GM23338 (cell line): ENCODE results near the gene MATK. TPM values are rescaled to one million over a fixed set of nuclear protein-coding genes. Genes with fewer than 3 reads are reported as not detected.

Source experiments
- ATAC-seq: fragments of 200-7000 bp; cut with Tn5 transposase; 3 replicates; pipeline ENCODE4 v1.9.1; 2020
- DNase-seq: peaks from one replicate; pipeline ENCODE4 v3.0.0-alpha.2; 2015; ENCODE audit warnings: low spot score
- H2AFZ ChIP-seq: fragments of 200-600 bp; sonication (generic); 2 replicates; pipeline ENCODE4 v1.8.0; 2016; ENCODE audit warnings: antibody characterized with exemption, mild to moderate bottlenecking, moderate library complexity
- H3F3A ChIP-seq: fragments of 200-600 bp; sonication (generic); replicated peaks from 2 replicates; pipeline ENCODE4 v1.8.0; 2017; ENCODE audit warnings: antibody characterized with exemption, mixed run types, low read depth
- H3K27ac ChIP-seq: fragments of 200-600 bp; sonication (generic); 2 replicates; pipeline ENCODE4 v1.6.1; 2016; ENCODE audit warnings: low read depth
- H3K27me3 ChIP-seq: fragments of 200-600 bp; sonication (generic); 2 replicates; pipeline ENCODE4 v1.8.0; 2016; ENCODE audit warnings: mild to moderate bottlenecking, mixed run types, moderate library complexity; ENCODE audit not compliant: insufficient read depth
- H3K36me3 ChIP-seq: fragments of 200-600 bp; sonication (generic); 2 replicates; pipeline ENCODE4 v1.8.0; 2016; ENCODE audit warnings: mild to moderate bottlenecking; ENCODE audit not compliant: insufficient read depth
- H3K4me1 ChIP-seq: fragments of 200-600 bp; sonication (generic); 2 replicates; pipeline ENCODE4 v1.8.0; 2016; ENCODE audit warnings: mild to moderate bottlenecking, moderate library complexity; ENCODE audit not compliant: insufficient read depth
- H3K4me2 ChIP-seq: fragments of 200-600 bp; sonication (generic); 2 replicates; pipeline ENCODE4 v1.7.1; 2017; ENCODE audit warnings: mixed run types
- H3K4me3 ChIP-seq: fragments of 200-600 bp; sonication (generic); 2 replicates; pipeline ENCODE4 v1.6.1; 2016; ENCODE audit warnings: mixed run types
- H3K79me2 ChIP-seq: fragments of 200-600 bp; sonication (generic); replicated peaks from 2 replicates; pipeline ENCODE4 v1.8.0; 2017; ENCODE audit warnings: mild to moderate bottlenecking; ENCODE audit not compliant: insufficient read depth
- H3K9me2 ChIP-seq: fragments of 200-600 bp; sonication (generic); 2 replicates; pipeline ENCODE4 v1.8.0; 2017; ENCODE audit not compliant: insufficient read depth
- H4K20me1 ChIP-seq: fragments of 200-600 bp; sonication (generic); replicated peaks from 2 replicates; pipeline ENCODE4 v1.8.0; 2017; ENCODE audit warnings: mild to moderate bottlenecking; ENCODE audit not compliant: insufficient read depth
- H3K27ac Mint-ChIP-seq: 2 replicates; pipeline ENCODE4 v1.8.0; 2020; ENCODE audit warnings: inconsistent platforms, mild to moderate bottlenecking, moderate library complexity, mixed read lengths
- H3K27me3 Mint-ChIP-seq: 3 replicates; pipeline ENCODE4 v1.8.0; 2022; ENCODE audit warnings: low read depth, mild to moderate bottlenecking, moderate library complexity, mixed read lengths, inconsistent platforms; ENCODE audit not compliant: insufficient read depth, poor library complexity
- H3K36me3 Mint-ChIP-seq: 3 replicates; pipeline ENCODE4 v1.8.0; 2021; ENCODE audit warnings: low read depth, mild to moderate bottlenecking, inconsistent platforms, moderate library complexity, mixed read lengths
- H3K4me1 Mint-ChIP-seq: 3 replicates; pipeline ENCODE4 v1.8.0; 2020; ENCODE audit warnings: mild to moderate bottlenecking, inconsistent platforms, mixed read lengths
- H3K4me3 Mint-ChIP-seq: 3 replicates; pipeline ENCODE4 v1.8.0; 2021; ENCODE audit warnings: moderate library complexity, mild to moderate bottlenecking, inconsistent platforms, mixed read lengths
- H3K9me3 Mint-ChIP-seq: 3 replicates; pipeline ENCODE4 v1.8.0; 2020; ENCODE audit warnings: moderate library complexity, mild to moderate bottlenecking, inconsistent platforms, mixed read lengths
- CREB1 ChIP-seq: fragments of 250-450 bp; sonication (Bioruptor Pico); IDR thresholded peaks from 2 replicates; pipeline ENCODE4 v1.5.0; 2020; ENCODE audit warnings: low read depth, mild to moderate bottlenecking, moderate library complexity
- EZH2 ChIP-seq: fragments of 200-600 bp; sonication (generic); IDR thresholded peaks from one replicate; pipeline ENCODE4 v1.8.0; 2017; ENCODE audit warnings: antibody characterized with exemption, mild to moderate bottlenecking, low read depth; ENCODE audit not compliant: unreplicated experiment
- EZH2phosphoT487 ChIP-seq: fragments of 200-600 bp; sonication (generic); IDR thresholded peaks from one replicate; pipeline ENCODE4 v1.8.1; 2018; ENCODE audit warnings: antibody characterized with exemption; ENCODE audit not compliant: unreplicated experiment
- JUNB ChIP-seq: IDR thresholded peaks from one replicate; pipeline ENCODE4 v1.6.1; 2016; ENCODE audit warnings: antibody characterized with exemption; ENCODE audit not compliant: unreplicated experiment
- REST ChIP-seq: IDR thresholded peaks from one replicate; pipeline ENCODE4 v1.6.1; 2018; ENCODE audit warnings: antibody characterized with exemption; ENCODE audit not compliant: unreplicated experiment
- ZNF114 ChIP-seq: fragments of 250-450 bp; sonication (Bioruptor Pico); IDR thresholded peaks from 2 replicates; pipeline ENCODE4 v1.5.0; 2020; ENCODE audit warnings: mild to moderate bottlenecking, moderate library complexity
- ZNF331 ChIP-seq: fragments of 250-450 bp; sonication (Bioruptor Pico); IDR thresholded peaks from 2 replicates; pipeline ENCODE4 v1.5.0; 2020; ENCODE audit warnings: low read depth, mild to moderate bottlenecking, moderate library complexity
- ZNF462 ChIP-seq: fragments of 250-450 bp; sonication (Bioruptor Pico); IDR thresholded peaks from 2 replicates; pipeline ENCODE4 v1.5.0; 2020; ENCODE audit warnings: mild to moderate bottlenecking, moderate library complexity
- polyA plus RNA-seq: library from polyadenylated mRNA; unstranded; fragments of >200 nt; fragmentation: Nextera tagmentation; extraction: Ambion mirVana; gene quantifications from 2 replicates; pipeline ENCODE4 v1.2.1, GENCODE V29; 2016
- total RNA-seq: library from RNA; depleted of rRNA; stranded (reverse); fragments of >200 nt; shearing (Covaris generic); gene quantifications from 2 replicates; pipeline ENCODE4 v1.2.3, GENCODE V29; 2014
- TF ChIP-seq, protein P1 (sequence below): IDR thresholded peaks from 2 replicates; pipeline ENCODE4 v1.6.1; 2016; ENCODE audit warnings: antibody characterized with exemption

The MATK gene
- total and polyA plus RNA-seq, 2 experiments from 2014 or later, result 13.4 to 21.4 TPM

GRCh38 chr19:3771000-3771905 lies 14.9 kb downstream of the MATK start:
- no peak overlapping the region for H3K27ac Mint-ChIP-seq

More at GRCh38 chr19:3771000-3771905, 14.9 kb downstream of the MATK start:
- Histone ChIP-seq H3K9me2 (no peaks in the 10 kb centered on the region), H3K79me2 (no peaks in the 10 kb centered on the region), H3K27me3 (no peaks in the 10 kb centered on the region), H3K4me3 (no peak overlapping the region), H4K20me1 (no peaks in the 10 kb centered on the region; the same call in 1 of the 2 replicates), H2AFZ (no peak overlapping the region), H3K27ac (no peak overlapping the region), H3K4me2 (no peak overlapping the region), H3K4me1 (no peaks in the 10 kb centered on the region), H3F3A (0 out of 2 replicates have a peak, but pooled peaks cover 4% of the 10 kb centered on the region), H3K36me3 (no peaks in the 10 kb centered on the region)
- H3K27me3 Mint-ChIP-seq, result peaks cover 7% of the 10 kb centered on the region
- no peak for DNase-seq
- TF ChIP-seq CREB1 (CRISPR knock-in tag) (no peak), JUNB (no peak), REST (no peak), ZNF462 (CRISPR knock-in tag) (no peak), EZH2 (no peak), ZNF331 (CRISPR knock-in tag) (no peak), ZNF114 (CRISPR knock-in tag) (no peak), EZH2phosphoT487 (no peak)
- TF ChIP-seq, protein P1, sequence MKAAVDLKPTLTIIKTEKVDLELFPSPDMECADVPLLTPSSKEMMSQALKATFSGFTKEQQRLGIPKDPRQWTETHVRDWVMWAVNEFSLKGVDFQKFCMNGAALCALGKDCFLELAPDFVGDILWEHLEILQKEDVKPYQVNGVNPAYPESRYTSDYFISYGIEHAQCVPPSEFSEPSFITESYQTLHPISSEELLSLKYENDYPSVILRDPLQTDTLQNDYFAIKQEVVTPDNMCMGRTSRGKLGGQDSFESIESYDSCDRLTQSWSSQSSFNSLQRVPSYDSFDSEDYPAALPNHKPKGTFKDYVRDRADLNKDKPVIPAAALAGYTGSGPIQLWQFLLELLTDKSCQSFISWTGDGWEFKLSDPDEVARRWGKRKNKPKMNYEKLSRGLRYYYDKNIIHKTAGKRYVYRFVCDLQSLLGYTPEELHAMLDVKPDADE, result no peak
- ATAC-seq, result peak; percentile 54
- peaks cover 8% of the 10 kb centered on the region for H3K4me1 Mint-ChIP-seq
- H3K9me3 Mint-ChIP-seq, result no peaks in the 10 kb centered on the region; the same call in 1 of the 3 replicates
- peaks cover 8% of the 10 kb centered on the region for H3K36me3 Mint-ChIP-seq
- H3K4me3 Mint-ChIP-seq, result no peak overlapping the region; the same call in 2 of the 3 replicates
